Fibroblast of mammary gland (primary cell): ENCODE results near the gene TMTC2.
A peak's percentile ranks its signal among the peaks of the same experiment; 100 is the strongest.

Experiments used
- DNase-seq: peaks from one replicate; pipeline ENCODE4 v3.0.0-alpha.2; 2010; ENCODE audit warnings: low read depth
- H3K4me3 ChIP-seq: 2 replicates; pipeline ENCODE4 v1.5.1; 2011; ENCODE audit warnings: low read depth, mild to moderate bottlenecking, low read length, moderate library complexity; ENCODE audit not compliant: control insufficient read depth
- TF ChIP-seq, protein P1 (sequence below): conservative IDR thresholded peaks from 2 replicates; pipeline ENCODE4 v1.5.1; 2011; ENCODE audit warnings: low read depth, low read length, inconsistent platforms; ENCODE audit not compliant: control insufficient read depth, insufficient read depth

Gene TMTC2

DNA sequence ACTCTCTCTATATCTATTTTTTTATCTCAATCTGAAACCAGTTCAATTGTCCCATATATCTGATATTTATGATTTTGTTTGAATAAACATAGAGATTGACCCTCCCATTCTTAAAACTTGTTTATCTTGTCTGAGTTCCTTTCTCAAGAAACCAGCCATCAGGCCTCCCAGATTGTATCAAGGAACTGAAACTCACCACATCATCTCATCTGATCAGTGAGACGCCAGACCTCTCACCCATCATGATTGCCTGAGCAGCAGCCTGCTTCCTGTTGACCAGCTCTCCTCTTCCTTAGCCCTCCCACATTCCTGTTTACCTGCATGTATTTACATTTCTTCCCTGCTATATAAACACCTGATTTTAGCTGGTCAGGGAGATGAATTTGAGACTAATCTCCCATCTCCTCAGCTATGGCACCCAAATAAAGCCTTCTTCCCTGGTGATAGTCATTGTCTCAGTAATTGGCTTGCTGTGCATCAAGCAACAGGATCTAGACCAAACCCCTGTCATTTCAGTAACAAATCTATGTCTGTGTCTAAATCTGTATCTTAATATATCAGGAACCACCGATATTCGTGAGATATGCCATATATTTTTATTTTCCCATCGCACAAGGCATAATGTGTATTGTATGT lies 323.6 kb downstream of the TMTC2 start:
- DNase-seq = no peak
- TF ChIP-seq, protein P1, sequence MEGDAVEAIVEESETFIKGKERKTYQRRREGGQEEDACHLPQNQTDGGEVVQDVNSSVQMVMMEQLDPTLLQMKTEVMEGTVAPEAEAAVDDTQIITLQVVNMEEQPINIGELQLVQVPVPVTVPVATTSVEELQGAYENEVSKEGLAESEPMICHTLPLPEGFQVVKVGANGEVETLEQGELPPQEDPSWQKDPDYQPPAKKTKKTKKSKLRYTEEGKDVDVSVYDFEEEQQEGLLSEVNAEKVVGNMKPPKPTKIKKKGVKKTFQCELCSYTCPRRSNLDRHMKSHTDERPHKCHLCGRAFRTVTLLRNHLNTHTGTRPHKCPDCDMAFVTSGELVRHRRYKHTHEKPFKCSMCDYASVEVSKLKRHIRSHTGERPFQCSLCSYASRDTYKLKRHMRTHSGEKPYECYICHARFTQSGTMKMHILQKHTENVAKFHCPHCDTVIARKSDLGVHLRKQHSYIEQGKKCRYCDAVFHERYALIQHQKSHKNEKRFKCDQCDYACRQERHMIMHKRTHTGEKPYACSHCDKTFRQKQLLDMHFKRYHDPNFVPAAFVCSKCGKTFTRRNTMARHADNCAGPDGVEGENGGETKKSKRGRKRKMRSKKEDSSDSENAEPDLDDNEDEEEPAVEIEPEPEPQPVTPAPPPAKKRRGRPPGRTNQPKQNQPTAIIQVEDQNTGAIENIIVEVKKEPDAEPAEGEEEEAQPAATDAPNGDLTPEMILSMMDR = no peak

DNA sequence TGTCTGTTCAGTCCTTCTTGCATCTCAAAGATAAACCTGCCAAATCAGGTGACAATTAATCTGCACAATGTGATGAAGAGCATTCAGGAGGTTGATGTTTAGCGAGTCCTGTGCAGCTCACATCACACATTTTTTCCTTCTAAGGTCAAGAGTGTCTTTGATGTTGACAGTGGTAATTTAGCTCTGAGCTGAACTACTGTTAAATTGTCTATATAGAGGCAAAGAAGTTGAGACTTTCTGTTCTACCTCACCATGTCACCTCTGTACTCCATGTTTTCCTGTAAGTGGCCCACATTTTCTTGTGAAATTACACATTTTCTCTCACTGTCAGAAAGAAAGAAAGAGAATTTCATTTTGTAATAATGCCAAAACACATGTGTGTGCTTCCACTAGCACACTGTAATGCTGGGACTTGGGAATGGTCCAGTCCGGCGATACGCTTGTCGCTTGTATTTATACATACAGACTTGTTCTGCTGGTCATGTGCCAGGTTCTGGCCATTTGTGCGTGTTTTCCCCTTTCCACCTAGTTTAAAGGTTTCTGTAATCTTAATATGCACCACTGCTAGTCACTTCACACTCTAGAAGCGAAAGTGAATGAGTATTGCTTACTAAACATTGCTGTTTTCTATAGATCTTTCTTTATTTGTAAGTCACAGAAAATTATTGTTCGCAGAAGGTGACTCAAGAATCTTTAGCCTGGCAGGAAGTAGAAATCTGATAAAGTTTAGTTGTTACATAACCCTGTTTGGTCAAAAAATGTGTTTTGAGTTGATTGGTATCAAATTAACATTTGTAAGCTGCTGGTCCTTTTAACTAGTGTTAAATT lies 328.9 kb downstream of the TMTC2 start:
- DNase-seq = peak; percentile 1
- H3K4me3 ChIP-seq = no peak overlapping the region
- TF ChIP-seq, protein P1 = no peak

More for the DNA sequence above, 323.6 kb downstream of the TMTC2 start:
- no peak overlapping the region for H3K4me3 ChIP-seq

DNA sequence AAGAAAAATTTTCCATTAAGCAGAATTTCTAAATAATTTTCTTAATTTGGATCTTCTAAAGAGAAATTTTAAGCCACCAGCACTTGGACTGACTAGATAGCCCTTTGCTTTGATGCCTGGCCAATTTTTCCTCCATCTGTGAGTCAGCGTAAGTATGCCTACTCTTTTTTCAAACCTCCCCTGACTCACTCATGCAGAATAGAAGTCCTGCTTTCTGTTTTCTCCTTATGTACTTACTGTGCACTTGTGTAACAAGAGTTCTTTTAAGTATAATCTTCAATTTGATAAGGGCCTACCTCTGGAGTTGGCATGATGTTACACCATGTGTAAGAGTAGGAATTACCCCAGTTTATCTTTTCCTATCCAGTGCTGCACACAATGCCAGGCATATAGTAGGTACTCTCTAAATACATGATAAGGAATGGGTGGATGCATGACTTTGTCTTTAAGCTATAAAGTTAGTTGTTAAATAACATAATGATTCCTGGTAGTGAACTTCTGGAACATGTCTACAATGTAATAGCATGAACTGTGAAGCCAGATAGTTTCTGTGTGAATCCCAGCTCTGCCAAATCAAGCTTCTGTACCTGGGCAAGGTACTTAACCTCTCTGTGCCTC lies 329.6 kb downstream of the TMTC2 start:
- peak; percentile 93 for DNase-seq
- no peak overlapping the region for H3K4me3 ChIP-seq
- TF ChIP-seq, protein P1 = no peak

DNA sequence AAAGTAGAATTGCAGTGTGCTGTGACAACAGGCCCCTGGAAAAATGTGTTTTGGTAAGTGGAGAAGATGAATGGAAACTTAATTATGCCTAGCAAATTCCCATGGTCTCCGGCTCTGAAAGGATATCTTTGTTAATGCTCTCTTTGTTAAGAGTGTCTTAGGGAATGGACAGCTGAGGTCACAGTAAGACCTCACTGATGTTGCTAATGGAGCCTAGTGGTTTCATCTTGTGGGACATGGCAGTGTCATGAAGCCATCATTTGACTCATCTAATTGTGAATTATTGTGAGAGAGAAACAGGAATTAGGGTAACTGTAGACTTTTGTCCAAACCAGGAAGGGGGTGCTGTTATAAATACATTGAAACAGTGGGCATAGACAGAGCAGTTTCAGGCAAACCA lies 330.3 kb downstream of the TMTC2 start:
- no peak overlapping the region for H3K4me3 ChIP-seq
- TF ChIP-seq, protein P1 = no peak
- no peak for DNase-seq

DNA sequence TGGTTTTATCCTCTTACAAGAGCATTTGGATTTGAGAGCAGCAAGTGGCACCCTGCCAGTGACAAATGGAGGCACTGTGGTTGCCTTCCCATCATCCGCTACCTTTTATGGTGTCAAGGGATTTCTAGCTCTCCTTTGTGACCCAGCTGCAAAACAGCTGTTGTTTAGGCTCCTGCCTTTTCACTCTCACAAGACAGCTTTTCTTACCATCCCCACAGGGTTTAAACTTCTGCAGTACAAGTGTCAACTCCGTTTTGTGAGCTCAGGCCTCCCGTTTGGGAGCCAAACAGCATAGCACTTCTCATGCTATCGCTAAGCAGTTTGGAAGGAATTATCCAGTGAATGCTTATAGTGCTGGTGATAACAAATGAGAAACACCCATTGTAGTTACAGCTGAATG lies 331.4 kb downstream of the TMTC2 start:
- no peak for DNase-seq
- no peak overlapping the region for H3K4me3 ChIP-seq
- TF ChIP-seq, protein P1 = no peak

DNA sequence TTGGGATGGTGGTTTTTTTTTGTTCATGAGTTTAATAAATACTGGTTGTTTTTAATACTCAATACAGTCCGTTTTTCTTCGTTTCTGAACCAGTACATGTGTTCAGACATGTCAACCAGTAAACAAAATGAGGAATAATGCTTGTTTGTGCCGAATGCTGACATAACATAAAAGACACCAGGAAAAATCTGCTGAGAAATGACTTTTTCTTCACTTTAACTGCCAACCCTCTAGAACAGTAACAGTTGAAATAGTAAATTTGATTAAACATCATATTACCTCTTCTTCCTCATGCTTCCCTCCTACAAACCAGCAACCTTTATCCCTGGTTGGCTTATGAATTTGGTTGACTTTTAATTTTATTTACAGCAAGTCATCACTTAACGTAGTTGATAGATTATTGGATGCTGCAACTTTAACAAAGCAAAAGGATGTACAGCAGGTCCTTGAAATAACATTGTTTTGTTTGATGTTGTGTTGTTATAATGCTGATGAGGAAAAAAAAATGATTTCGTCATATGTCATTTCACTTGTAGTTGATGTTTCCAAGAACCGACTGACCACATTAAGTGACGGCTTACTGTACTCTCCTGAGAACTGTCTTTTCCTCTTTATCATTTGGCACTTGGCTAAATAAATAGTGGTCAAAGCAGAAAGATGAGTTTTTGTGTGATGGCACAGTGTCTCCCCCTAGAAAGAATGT lies 340.5 kb downstream of the TMTC2 start:
- no peak overlapping the region for H3K4me3 ChIP-seq
- no peak for DNase-seq
- TF ChIP-seq, protein P1 = no peak
